SW 1271 (cell line): ENCODE results near the gene BAHD1.

Experiments
- DNase-seq, 2 experiments: peaks; one replicate each; lab custom pipeline; 2025; lab: John Stamatoyannopoulos, UW

The BAHD1 gene

DNA sequence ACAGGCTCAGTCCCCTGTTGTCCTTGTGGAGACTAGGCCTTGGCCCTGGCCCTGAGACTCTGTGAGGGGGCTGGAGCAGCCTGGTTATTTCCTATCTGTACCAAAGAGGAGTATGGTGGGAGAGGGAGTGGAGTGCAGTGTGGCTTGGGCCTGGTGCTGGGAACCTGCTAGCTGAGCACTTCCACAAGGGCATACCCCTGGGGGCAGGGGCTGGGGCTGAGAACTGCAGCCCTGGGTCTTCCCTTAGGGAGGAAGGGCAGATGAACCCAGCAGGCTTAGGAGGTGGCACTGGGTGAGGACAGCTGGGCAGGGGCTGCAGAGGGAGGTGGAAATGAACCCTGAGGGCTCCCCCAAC lies 26.5 kb downstream of the BAHD1 start:
- no peak for DNase-seq

DNA sequence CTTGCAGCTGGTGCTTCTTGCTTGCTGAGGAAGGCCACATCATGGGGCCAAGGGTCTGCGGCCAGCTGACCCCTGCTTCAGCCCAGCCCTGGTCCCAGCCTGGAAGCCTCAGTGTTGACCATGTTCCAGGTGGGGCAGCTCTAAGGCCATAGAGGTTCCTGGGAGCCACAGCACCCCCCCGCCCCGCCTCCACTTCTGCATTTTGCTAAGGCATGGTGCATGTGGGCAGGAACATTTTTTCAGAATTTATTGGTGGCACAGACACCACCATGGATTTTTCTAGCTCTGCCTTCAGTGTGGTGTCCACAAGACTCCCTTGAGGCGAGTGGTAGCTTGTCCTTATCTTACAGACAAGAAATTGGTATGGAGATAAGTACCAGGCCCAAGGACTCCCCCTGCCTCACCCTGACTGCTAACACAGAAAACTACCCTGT lies 28.2 kb downstream of the BAHD1 start:
- DNase-seq: no peak

DNA sequence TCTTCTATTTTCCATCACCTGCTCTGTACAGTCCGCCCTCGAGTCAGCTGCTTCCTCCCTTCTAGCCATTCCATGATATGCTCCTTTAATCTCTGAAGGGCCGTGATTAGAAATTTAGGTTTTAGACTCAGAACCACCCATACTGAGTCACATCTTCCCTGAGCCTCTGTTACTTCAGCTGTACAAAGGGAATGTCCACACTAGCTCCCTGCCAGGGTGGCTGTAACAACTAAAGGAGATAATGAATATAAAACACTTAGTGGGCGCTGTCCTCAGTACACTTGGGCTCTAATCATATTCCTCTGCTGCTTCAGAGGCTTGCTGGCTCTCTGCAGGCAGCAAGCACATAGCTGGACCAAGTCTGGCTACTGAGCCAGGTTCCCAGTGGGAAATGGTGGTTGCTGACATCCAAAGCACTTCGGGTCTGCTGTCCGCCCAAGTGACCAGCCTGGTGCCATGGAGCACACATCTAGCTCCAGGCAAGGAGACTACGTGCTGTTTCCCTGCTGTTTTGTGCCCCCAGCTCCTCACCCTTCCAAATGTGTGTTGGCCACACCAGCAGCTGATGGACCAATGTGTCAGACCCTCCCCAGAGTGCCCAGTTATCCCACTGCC lies 29.1 kb downstream of the BAHD1 start:
- no peak for DNase-seq

DNA sequence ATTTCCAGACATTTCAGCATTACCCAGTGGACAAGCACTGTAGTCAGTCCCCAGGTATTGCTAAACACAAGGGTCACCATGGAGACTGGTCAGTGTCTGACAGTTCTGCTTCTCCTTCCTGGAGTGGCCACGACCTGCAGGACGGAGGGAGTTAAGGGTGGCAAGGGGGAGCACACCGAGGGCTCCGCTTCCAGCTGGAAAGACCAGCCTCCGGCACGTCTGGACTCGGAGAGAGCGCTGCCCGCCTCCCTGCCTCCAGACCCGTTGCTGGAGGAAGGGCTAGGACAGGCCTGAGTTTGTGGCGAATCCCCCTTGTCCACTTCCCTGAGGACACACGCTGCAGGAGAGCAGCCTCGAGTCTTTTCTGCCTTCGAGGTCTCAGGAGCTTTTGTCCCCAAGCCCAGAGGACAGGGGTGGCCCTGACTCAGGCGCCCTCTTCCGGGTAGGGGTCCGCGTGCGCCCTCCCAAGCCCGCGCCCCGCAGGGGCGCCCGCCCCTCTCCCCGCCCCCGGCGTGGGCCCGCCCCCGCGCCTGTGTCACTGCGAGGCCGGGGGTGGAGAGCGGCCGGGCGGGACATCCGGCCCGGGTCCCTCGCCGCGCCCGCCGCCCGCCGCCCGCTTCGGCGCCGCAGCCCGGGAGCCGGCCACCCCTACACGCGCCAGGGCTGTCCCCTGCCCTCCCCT lies 29.8 kb downstream of the BAHD1 start, which contains the start of gene CHST14:
TSS of gene CHST14 (plus strand) at position 562 of the 682 bp plus-strand sequence. CDS start 230 bp downstream, outside the sequence.
- peak; percentile 11 to 44 for DNase-seq

- DNase-seq: no peak
Measured at GRCh38 chr15:40471105-40471807, 30.5 kb downstream of the BAHD1 start.

- no peak for DNase-seq
Measured at GRCh38 chr15:40471808-40472150, 31.0 kb downstream of the BAHD1 start.

DNA sequence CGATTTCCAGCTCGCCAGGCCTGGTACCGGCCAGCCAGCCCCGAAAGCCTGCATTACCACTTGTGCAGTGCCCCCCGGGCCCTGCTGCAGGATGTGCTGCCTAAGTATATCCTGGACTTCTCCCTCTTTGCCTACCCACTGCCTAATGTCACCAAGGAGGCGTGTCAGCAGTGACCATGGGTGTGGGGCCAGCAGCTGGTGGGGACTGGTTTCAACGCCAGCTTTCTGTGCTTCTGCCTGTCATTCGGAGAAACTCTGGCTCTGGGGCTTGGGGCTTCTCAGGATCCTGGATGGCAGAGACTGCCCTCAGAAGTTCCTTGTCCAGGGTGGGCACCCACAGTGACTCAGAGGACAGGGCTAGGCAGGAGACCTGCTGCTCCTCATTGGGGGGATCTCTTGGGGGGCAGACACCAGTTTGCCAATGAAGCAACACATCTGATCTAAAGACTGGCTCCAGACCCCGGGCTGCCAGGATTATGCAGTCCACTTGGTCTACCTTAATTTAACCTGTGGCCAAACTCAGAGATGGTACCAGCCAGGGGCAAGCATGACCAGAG lies 31.5 kb downstream of the BAHD1 start:
- DNase-seq: no peak

DNA sequence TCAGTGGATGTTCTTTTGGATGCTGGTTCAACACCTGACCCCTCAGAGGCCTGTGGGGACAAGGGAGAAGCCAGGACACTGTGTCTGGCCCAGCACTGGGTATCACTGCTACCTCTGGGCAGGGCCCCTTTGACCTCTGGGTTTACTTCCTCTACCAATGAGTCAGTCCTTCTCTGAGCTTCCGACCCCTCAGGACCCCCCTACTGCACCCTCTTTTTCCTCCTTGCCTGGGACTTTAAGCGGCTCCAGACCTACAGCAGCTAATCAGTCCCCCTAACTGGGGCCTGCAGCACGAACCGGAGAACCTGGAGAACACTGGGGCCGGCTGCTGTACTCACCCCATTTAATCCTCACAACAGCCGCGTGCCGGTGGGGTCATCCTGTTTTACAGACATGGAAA lies 33.8 kb downstream of the BAHD1 start:
- DNase-seq: no peak

GRCh38 chr15:40477642-40478327 lies 37.0 kb downstream of the BAHD1 start:
- DNase-seq: no peak

DNA sequence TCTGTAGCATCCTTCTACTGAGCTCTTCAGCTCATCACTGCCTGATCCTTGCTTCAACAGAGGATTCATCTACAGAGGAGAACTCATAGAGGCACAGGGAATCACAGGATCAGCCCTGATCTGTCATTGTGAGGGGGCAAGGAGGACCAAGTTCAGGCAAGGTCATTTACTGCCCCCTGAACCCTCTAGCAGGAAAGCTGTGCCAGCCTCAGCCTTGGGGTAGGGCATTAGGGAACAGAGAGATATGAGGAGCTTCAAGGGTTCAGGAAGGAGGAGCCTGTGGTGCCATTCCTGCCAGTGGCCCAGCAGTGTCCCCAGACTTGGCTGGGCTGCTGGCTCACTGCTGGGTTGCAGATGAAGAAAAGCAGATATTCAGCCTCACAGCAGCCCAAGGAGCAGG lies 38.3 kb downstream of the BAHD1 start:
- DNase-seq: no peak

DNA sequence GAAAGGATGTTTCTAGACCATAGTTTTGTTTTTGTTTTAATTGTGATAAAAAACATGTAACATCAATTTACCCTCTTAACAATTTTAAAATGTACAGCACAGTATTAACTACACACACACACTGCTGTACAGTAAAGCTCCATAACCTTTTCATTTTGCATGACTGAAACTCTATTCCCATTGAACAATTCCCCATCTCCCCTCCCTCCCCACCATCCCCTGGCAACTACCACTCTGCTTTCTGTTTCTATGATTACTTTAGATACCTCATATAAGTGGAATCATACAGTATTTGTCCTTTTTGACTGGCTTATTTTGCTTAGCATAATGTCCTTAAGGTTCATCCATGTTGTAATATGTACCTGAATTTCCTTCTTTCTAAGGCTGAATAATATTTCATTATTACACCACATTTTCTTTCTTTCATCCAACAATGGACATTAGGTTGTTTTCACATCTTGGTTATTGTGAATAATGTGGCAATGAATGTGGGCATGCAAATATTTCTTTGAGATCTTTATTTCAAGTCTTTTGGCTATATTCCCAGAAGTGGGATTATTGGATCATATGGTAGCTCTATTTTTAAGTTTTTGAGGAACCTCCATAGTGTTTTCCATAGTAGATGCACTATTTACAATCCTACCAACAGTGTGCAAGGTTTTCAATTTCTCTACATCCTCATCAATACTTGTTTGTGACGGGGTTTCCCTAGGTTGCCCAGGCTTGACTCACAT lies 40.8 kb downstream of the BAHD1 start:
- no peak for DNase-seq

- no peak for DNase-seq
Measured at GRCh38 chr15:40483919-40484318, 43.2 kb downstream of the BAHD1 start.

DNA sequence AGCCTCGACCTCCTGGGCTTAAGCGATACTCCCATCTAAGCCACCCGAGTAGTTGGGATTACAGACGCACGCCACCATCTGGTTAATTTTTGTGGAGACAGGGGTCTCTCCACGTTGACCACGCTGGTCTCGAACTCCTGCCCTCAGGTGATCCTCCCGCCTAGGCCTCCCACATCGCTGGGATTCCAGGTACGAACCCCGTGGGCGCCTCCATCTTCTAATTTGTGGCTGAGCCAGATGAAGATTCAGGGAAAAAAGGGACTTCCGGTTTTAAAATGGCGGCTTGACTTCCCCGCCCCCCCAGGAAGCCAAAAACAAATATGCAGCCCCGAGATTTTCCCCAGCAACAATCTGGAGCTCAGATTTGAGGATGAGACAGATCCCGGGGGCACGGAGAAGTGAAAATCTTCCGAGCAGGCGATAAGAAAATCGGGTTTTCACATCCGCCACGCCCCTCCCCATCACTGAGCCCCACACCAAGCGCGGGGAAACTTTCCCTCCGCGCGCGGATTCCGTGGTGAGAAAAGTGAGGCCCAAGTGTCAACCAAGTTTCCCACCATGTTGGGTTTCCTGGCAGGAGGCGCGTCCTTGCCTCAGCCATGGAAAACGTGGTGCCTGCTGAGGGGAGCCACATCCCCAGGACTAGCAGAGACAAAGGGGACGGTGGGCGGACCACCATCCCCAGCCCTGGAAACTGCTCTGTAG lies 45.5 kb downstream of the BAHD1 start:
- DNase-seq: no peak

DNA sequence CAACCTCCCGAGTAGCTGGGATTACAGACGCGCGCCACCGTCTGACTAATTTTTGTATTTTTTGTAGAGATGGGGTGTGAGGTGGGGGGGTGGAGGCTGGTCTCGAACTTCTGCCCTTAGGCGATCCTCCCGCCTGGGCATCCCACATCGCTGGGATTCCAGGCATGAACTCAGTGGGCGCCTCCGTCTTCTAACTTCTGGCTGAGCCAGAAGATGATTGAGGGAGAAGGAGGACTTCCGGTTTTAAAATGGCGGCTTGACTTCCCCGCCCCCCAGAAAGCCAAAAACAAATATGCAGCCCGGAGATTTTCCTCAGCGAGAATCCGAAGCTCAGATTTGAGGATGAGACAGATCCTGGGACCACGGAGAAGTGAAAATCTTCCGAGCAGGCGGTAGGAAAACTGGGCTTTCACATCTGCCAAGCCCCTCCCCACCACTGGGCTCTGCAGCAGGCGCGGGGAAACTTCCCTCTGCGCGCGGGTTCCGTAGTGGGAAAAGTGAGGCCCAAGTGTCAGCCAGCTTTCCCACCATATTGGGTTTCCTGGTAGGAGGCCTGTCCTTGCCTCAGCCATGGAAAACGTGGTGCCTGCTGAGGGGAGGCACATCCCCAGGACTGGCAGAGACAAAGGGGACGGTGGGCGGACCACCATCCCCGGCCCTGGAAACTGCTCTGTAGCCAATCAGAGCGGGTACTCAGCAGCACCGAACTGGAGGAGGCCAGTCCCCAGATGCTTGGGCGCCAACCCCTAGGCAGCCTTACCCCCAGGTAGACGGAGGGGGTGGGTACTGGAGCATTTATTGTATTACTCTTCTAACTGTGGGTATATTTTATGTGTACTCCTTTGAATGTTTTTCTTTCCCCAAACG lies 47.3 kb downstream of the BAHD1 start:
- DNase-seq: no peak

DNA sequence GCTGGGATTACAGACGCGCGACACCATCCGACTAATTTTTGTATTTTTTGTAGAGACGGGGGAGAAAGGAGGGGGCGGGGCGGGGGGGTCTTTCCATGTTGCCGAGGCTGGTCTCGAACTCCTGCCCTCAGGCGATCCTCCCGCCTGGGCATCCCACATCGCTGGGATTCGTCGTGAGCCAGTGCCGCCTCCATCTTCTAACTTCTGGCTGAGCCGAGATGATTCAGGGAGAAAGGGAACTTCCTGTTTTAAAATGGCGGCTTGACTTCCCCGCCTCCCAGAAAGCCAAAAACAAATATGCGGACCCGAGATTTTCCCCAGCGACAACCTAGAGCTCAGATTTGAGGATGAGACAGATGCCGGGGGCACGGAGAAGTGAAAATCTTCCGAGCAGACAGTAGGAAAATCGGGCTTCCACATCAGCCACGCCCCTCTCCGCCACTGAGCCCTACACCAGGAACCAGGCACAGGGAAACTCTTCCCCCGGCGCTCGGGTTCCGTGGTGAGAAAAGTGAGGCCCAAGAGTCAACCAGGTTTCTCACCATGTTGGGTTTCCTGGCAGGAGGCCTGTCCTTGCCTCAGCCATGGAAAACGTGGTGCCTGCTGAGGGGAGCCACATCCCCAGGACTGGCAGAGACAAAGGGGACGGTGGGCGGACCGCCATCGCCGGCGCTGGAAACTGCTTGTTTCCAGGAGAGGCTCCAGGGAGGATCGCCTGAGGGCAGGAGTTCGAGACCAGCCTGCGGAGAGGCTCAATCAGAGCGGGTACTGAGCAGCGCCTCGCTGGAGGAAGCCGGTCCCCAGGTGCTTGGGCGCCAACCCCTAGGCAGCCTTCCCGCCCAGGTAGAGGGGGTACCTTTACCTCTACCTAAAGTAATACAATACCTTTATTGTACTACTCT lies 48.8 kb downstream of the BAHD1 start:
- DNase-seq: no peak

- no peak for DNase-seq
Measured at GRCh38 chr15:40493089-40493840, 52.5 kb downstream of the BAHD1 start.

DNA sequence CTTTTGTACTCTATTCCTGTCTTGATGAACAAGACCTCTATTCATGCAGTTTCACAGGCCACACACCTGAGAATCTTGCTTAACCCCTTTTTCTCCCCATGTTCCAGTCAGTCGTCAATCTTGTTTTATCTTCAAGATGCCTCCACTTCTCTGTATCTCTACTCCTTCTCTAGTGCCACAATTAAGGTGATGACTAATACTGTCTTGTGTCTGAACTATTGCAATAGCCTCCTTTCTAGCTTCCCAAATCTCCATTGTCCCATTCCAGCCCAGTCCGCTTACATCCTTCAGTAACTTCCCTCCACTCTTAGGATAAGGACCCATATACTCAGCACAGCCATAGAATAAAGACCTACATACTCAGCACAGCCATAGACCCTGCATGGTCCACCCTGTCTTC lies 54.8 kb downstream of the BAHD1 start:
- DNase-seq: no peak

- no peak for DNase-seq
Measured at GRCh38 chr15:40498418-40498817, 57.7 kb downstream of the BAHD1 start.
